IPS-15b (cell line): ENCODE measurements around the gene DYNC2I2.

Experiments
- H3K27me3 ChIP-seq: one replicate; pipeline ENCODE4 v1.6.1; 2013; ENCODE audit warnings: low read length; ENCODE audit not compliant: control insufficient read depth, insufficient read depth
- H3K36me3 ChIP-seq: one replicate; pipeline ENCODE4 v1.6.1; 2013; ENCODE audit warnings: low read length; ENCODE audit not compliant: control insufficient read depth, insufficient read depth
- H3K4me1 ChIP-seq: one replicate; pipeline ENCODE4 v1.6.1; 2013; ENCODE audit warnings: mild to moderate bottlenecking, low read length; ENCODE audit not compliant: control insufficient read depth, insufficient read depth
- H3K4me3 ChIP-seq: one replicate; pipeline ENCODE4 v1.5.1; 2013; ENCODE audit warnings: low read depth, low read length
- H3K9ac ChIP-seq: one replicate; pipeline ENCODE4 v1.6.1; 2013; ENCODE audit warnings: low read depth, mild to moderate bottlenecking, low read length
- H3K9me3 ChIP-seq: one replicate; pipeline ENCODE4 v1.6.1; 2013; ENCODE audit warnings: mild to moderate bottlenecking, low read length; ENCODE audit not compliant: control insufficient read depth, insufficient read depth

DYNC2I2 gene

DNA sequence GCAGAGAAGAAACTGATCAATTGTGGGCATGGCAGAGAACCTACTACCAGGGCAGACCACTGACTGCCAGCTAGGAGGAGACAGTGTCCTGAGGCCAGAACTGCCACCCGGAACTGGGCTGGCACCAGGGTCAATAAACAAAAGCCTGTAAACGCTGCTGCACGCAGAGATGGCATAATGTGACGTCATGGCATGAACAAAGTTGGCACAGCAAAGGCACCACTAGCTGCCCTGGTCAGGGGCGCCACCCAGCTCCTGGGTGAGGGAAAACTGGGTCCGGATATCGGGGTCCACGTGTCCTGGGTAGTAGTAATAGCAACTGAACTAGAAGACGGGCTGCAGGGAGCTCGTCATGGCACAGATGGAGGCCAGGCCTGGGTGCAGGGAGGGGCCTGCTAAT is 32.1 kb downstream of the DYNC2I2 start:
- Histone ChIP-seq H3K9me3 (no peaks in the 10 kb centered on the region), H3K27me3 (no peaks in the 10 kb centered on the region), H3K9ac (no peak overlapping the region), H3K4me1 (no peaks in the 10 kb centered on the region), H3K36me3 (peaks cover 60% of the 10 kb centered on the region), H3K4me3 (no peak overlapping the region)

DNA sequence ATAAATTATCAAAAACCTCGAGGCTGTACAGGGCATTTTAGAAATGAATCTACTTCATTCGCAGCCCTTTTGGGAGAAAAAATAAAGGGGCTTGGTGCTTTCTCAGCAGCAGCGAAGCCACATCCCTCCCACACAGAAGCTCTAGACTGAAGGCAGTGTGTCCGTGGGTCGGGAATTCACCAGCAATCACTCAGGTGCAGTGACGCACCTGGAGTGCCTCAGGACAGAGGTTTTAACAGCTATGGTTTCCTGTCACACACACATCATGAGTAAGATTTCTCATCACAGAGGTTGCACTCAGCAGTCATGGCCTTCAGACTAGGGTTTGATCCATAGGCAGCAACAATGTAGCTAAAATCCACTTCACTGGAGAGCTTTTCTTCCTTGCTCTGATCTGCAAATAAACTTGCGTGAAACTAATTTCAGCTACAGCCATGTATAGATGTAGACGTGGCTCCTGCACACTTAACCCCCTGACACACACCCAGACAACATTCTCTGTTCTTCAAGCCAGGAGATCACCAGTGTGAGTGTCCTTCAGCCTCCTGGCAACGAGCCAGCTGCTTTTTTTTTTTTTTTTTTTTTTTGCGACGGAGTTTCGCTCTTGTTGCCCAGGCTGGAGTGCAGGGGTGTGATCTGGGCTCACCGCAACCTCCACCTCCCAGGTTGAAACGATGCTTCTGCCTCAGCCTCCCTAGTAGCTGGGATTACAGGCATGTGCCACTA is 34.8 kb downstream of the DYNC2I2 start:
- Histone ChIP-seq H3K9ac (no peak overlapping the region), H3K4me3 (no peak overlapping the region), H3K9me3 (no peaks in the 10 kb centered on the region), H3K27me3 (no peaks in the 10 kb centered on the region), H3K36me3 (peaks cover 62% of the 10 kb centered on the region), H3K4me1 (no peaks in the 10 kb centered on the region)

GRCh38 chr9:128619779-128620178 is 36.9 kb downstream of the DYNC2I2 start:
- H3K4me1 ChIP-seq = no peaks in the 10 kb centered on the region
- H3K4me3 ChIP-seq = no peak overlapping the region
- H3K9me3 ChIP-seq = no peaks in the 10 kb centered on the region
- H3K9ac ChIP-seq = no peak overlapping the region
- H3K36me3 ChIP-seq = peaks cover 54% of the 10 kb centered on the region
- H3K27me3 ChIP-seq = no peaks in the 10 kb centered on the region

- no peak overlapping the region for H3K9ac ChIP-seq
- H3K4me1 ChIP-seq = no peaks in the 10 kb centered on the region
- H3K4me3 ChIP-seq = no peak overlapping the region
- H3K9me3 ChIP-seq = no peaks in the 10 kb centered on the region
- H3K36me3 ChIP-seq = peaks cover 52% of the 10 kb centered on the region
- no peaks in the 10 kb centered on the region for H3K27me3 ChIP-seq
Observed at GRCh38 chr9:128619127-128619526, 37.5 kb downstream of the DYNC2I2 start.

GRCh38 chr9:128617943-128618342 is 38.7 kb downstream of the DYNC2I2 start:
- H3K4me1 ChIP-seq = no peaks in the 10 kb centered on the region
- no peak overlapping the region for H3K4me3 ChIP-seq
- H3K9me3 ChIP-seq = no peaks in the 10 kb centered on the region
- no peaks in the 10 kb centered on the region for H3K27me3 ChIP-seq
- no peak overlapping the region for H3K9ac ChIP-seq
- peaks cover 60% of the 10 kb centered on the region for H3K36me3 ChIP-seq

DNA sequence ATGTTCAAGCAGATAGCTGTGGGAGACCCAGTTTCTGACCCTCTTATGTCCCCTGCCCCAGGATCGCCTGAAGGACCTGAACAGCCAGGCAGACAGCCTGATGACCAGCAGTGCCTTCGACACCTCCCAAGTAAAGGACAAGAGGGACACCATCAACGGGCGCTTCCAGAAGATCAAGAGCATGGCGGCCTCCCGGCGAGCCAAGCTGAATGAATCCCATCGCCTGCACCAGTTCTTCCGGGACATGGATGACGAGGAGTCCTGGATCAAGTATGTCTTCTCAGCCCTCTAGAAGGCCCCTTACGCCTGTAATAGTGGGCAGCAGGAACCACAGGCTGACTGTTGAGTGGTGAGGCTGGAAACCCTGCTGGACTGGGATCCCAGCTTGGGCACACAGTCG is 41.1 kb downstream of the DYNC2I2 start:
- no peak overlapping the region for H3K9ac ChIP-seq
- H3K9me3 ChIP-seq = no peaks in the 10 kb centered on the region
- peaks cover 62% of the 10 kb centered on the region for H3K36me3 ChIP-seq
- H3K4me1 ChIP-seq = no peaks in the 10 kb centered on the region
- H3K4me3 ChIP-seq = no peak overlapping the region
- no peaks in the 10 kb centered on the region for H3K27me3 ChIP-seq

DNA sequence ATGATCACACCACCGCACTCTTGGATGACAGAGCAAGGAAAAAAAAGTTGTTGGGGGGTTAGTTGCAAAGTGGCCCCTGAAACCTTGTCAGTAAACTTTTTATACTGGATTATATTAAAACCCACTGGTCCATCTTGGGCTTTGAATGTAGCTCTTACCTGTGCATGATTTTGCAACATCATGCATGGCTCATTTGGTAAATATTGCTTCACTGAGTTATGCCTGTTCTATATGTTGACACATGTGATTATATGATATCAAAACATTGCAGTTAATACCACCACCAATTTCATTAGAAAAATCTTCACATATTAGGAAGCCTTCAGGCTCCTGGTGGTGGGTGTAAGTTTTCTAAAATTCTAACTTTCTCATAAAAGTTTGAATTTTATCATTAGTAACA is 41.9 kb downstream of the DYNC2I2 start:
- Histone ChIP-seq H3K9ac (no peak overlapping the region), H3K4me3 (no peak overlapping the region), H3K27me3 (no peaks in the 10 kb centered on the region), H3K4me1 (no peaks in the 10 kb centered on the region), H3K9me3 (no peaks in the 10 kb centered on the region), H3K36me3 (peaks cover 58% of the 10 kb centered on the region)

- Histone ChIP-seq H3K36me3 (peaks cover 58% of the 10 kb centered on the region), H3K9me3 (no peaks in the 10 kb centered on the region), H3K4me3 (no peak overlapping the region), H3K9ac (no peak overlapping the region), H3K27me3 (no peaks in the 10 kb centered on the region), H3K4me1 (no peaks in the 10 kb centered on the region)
Observed at GRCh38 chr9:128611600-128612394, 44.9 kb downstream of the DYNC2I2 start.

GRCh38 chr9:128610897-128611296 is 45.8 kb downstream of the DYNC2I2 start:
- no peaks in the 10 kb centered on the region for H3K27me3 ChIP-seq
- no peak overlapping the region for H3K4me3 ChIP-seq
- no peaks in the 10 kb centered on the region for H3K4me1 ChIP-seq
- no peak overlapping the region for H3K9ac ChIP-seq
- peaks cover 59% of the 10 kb centered on the region for H3K36me3 ChIP-seq
- H3K9me3 ChIP-seq = no peaks in the 10 kb centered on the region

DNA sequence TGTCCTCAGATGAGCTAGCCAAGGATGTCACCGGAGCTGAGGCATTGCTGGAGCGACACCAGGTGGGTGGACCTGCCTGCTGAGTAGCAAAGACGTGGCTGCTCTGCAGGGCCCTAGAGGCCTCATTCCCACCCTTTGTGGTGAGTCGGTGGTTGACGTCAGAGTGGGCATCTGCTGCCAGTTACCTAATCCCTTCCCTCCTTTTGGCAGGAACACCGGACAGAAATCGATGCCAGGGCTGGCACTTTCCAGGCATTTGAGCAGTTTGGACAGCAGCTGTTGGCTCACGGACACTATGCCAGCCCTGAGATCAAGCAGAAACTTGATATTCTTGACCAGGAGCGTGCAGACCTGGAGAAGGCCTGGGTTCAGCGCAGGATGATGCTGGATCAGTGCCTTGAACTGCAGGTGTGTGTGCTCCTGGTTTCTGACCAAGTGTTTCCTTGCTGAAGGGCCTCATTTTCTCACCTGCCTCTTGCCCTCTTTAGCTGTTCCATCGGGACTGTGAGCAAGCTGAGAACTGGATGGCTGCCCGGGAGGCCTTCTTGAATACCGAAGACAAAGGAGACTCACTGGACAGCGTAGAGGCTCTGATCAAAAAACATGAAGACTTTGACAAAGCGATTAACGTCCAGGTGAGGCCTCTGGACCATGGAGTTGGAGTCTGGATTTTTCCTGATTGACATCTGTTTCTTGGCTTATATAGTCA is 48.9 kb downstream of the DYNC2I2 start:
- Histone ChIP-seq H3K27me3 (no peaks in the 10 kb centered on the region), H3K36me3 (peaks cover 54% of the 10 kb centered on the region), H3K4me3 (no peak overlapping the region), H3K9ac (no peak overlapping the region), H3K4me1 (no peaks in the 10 kb centered on the region), H3K9me3 (no peaks in the 10 kb centered on the region)

DNA sequence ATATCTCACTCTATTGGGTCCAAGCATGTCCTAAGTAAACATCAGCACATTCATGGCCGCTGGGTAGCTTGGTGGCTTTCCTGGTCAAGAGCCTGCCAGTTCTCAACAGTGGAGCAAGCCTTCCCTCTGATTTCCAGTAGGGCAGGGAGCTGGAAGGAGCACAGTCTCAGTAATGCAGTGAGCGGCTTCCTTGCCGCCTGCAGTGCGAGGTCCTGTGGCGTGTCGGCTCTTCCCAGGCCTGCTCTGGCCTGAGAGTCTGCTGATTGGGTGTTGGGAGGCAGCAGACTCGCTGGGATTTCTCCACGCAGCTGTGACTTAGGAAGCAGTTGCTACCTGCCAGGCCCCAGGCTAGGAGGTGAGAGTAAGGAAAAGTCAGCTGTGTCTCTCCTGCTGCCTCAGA is 53.0 kb downstream of the DYNC2I2 start:
- H3K9ac ChIP-seq = no peak overlapping the region
- no peaks in the 10 kb centered on the region for H3K27me3 ChIP-seq
- H3K9me3 ChIP-seq = no peaks in the 10 kb centered on the region
- H3K4me3 ChIP-seq = no peak overlapping the region
- H3K36me3 ChIP-seq = peaks cover 48% of the 10 kb centered on the region
- H3K4me1 ChIP-seq = no peaks in the 10 kb centered on the region
